CD4-positive, alpha-beta T cell (primary cell): ENCODE measurements around the gene ADAMTS7. TPM values are rescaled to one million over a fixed set of nuclear protein-coding genes. Genes with fewer than 3 reads are reported as not detected.
"Not testable (repeated sequence)": the region's sequence is repeated elsewhere in the genome, so short reads cannot be mapped to it uniquely, and the experiment has no call there.

Experiments used
- ATAC-seq: fragments of 200-7000 bp; cut with Tn5 transposase; one replicate; pipeline ENCODE4 v1.10.0; 2022; ENCODE audit warnings: mild to moderate bottlenecking; ENCODE audit not compliant: poor library complexity
- CTCF ChIA-PET: fragments of 350-600 bp; sonication (Branson Sonifier 250); formaldehyde crosslinking; loops from one replicate; lab custom pipeline; 2021; ENCODE audit warnings: antibody characterized with exemption, inconsistent platforms; lab: Charles Lee
- POLR2A ChIA-PET: fragments of 350-600 bp; sonication (Branson Sonifier 250); formaldehyde crosslinking; loops from one replicate; lab custom pipeline; 2021; ENCODE audit warnings: antibody characterized with exemption, inconsistent platforms; lab: Charles Lee
- DNase-seq, 14 experiments: peaks; one replicate each; pipeline ENCODE4 v3.0.0-alpha.2; 2013 to 2020; ENCODE audit warnings: mixed read lengths in 2 of 14
- H3K27ac ChIP-seq, 2 donors: one replicate each; pipeline versions ENCODE4 v1.5.1 to v1.7.0; 2013; ENCODE audit warnings: low read length in 2 of 2, low read depth in 1 of 2, mild to moderate bottlenecking in 1 of 2
- H3K27me3 ChIP-seq, 2 experiments: 1 replicate in 1 of 2; 2 replicates in 1 of 2; pipeline versions ENCODE4 v1.6.1 to v1.7.0; 2013; ENCODE audit warnings: low read length in 2 of 2, control low read depth in 1 of 2, mild to moderate bottlenecking in 1 of 2, moderate library complexity in 1 of 2; ENCODE audit not compliant: insufficient read depth in 2 of 2, control insufficient read depth in 1 of 2
- H3K36me3 ChIP-seq: one replicate; pipeline ENCODE4 v1.6.1; 2013; ENCODE audit warnings: low read length, control low read depth; ENCODE audit not compliant: insufficient read depth
- H3K4me1 ChIP-seq: one replicate; pipeline ENCODE4 v1.6.1; 2013; ENCODE audit warnings: low read length, control low read depth; ENCODE audit not compliant: insufficient read depth
- H3K4me3 ChIP-seq: one replicate; pipeline ENCODE4 v1.5.1; 2013; ENCODE audit warnings: mild to moderate bottlenecking, low read length, moderate library complexity
- H3K9me3 ChIP-seq, 2 experiments: 1 replicate in 1 of 2; 2 replicates in 1 of 2; pipeline versions ENCODE4 v1.6.1 to v1.7.0; 2013; ENCODE audit warnings: low read length in 2 of 2, mild to moderate bottlenecking in 2 of 2, control low read depth in 1 of 2, moderate library complexity in 1 of 2; ENCODE audit not compliant: control insufficient read depth in 1 of 2, insufficient read depth in 1 of 2
- H3K27ac Mint-ChIP-seq: one replicate; pipeline ENCODE4 v1.8.0; 2020; ENCODE audit warnings: mixed read lengths
- H3K27me3 Mint-ChIP-seq: one replicate; pipeline ENCODE4 v1.8.0; 2021; ENCODE audit warnings: mixed read lengths
- H3K36me3 Mint-ChIP-seq: one replicate; pipeline ENCODE4 v1.8.0; 2021; ENCODE audit warnings: low read depth, mixed read lengths
- H3K4me1 Mint-ChIP-seq: one replicate; pipeline ENCODE4 v1.8.0; 2021; ENCODE audit warnings: low read depth, mixed read lengths
- H3K4me3 Mint-ChIP-seq: one replicate; pipeline ENCODE4 v1.8.0; 2020; ENCODE audit warnings: mild to moderate bottlenecking, mixed read lengths
- H3K9me3 Mint-ChIP-seq: one replicate; pipeline ENCODE4 v1.8.0; 2020; ENCODE audit warnings: mixed read lengths
- CTCF ChIP-seq: fragments of 200-600 bp; IDR thresholded peaks from one replicate; pipeline ENCODE4 v1.8.0; 2022; ENCODE audit warnings: antibody characterized with exemption, mild to moderate bottlenecking
- intact Hi-C, 2 experiments: fragments of 100-400 bp; cut with DNase I in 1 of 2; cut with micrococcal nuclease in 1 of 2; formaldehyde crosslinking; loops; one replicate each; pipeline versions ENCODE4 v1.15.1 to v1.9.0; 2023 to 2025; cut with DNase I, micrococcal nuclease
- total RNA-seq, 174 experiments: library from RNA in 2 of 174; stranded (reverse) in 2 of 174; gene quantifications; one replicate each; pipeline ENCODE4 v1.2.3 and lab custom pipeline; 2021 to 2026

Gene ADAMTS7
- total RNA-seq, 2 experiments from 2014 or later, result 0.11 to 0.30 TPM

GRCh38 chr15:78727561-78727960 is 83.7 kb downstream of the ADAMTS7 start:
- no peak for ATAC-seq

GRCh38 chr15:78726870-78727551 is 84.3 kb downstream of the ADAMTS7 start:
- H3K4me3 Mint-ChIP-seq, result no peak overlapping the region
- Histone ChIP-seq H3K36me3 (no peaks in the 10 kb centered on the region), H3K4me3 (no peak overlapping the region), H3K4me1 (no peaks in the 10 kb centered on the region), H3K9me3 (no peaks in the 10 kb centered on the region), H3K27ac (no peak overlapping the region), H3K27me3 (no peaks in the 10 kb centered on the region)
- ChIA-PET CTCF (no interaction called here), POLR2A (no interaction called here)
- no peaks in the 10 kb centered on the region for H3K9me3 Mint-ChIP-seq
- no peaks in the 10 kb centered on the region for H3K27me3 Mint-ChIP-seq
- no peaks in the 10 kb centered on the region for H3K4me1 Mint-ChIP-seq
- H3K27ac Mint-ChIP-seq, result no peak overlapping the region
- DNase-seq, result peak in 1 of 14 experiments; percentile 38
- intact Hi-C loops, result no loop called here
- no peak for ATAC-seq
- TF ChIP-seq CTCF, result no peak
- no peaks in the 10 kb centered on the region for H3K36me3 Mint-ChIP-seq

More at GRCh38 chr15:78727561-78727960, 83.7 kb downstream of the ADAMTS7 start:
- no peak for TF ChIP-seq CTCF
- intact Hi-C loops, result no loop called here
- Histone ChIP-seq H3K27me3 (no peaks in the 10 kb centered on the region), H3K4me3 (no peak overlapping the region), H3K36me3 (no peaks in the 10 kb centered on the region), H3K4me1 (no peaks in the 10 kb centered on the region), H3K9me3 (no peaks in the 10 kb centered on the region), H3K27ac (no peak overlapping the region)
- no peak for DNase-seq
- POLR2A ChIA-PET, result no interaction called here
- CTCF ChIA-PET, result no interaction called here
- H3K9me3 Mint-ChIP-seq, result no peaks in the 10 kb centered on the region
- no peaks in the 10 kb centered on the region for H3K4me1 Mint-ChIP-seq
- no peak overlapping the region for H3K27ac Mint-ChIP-seq
- H3K4me3 Mint-ChIP-seq, result no peak overlapping the region
- H3K36me3 Mint-ChIP-seq, result no peaks in the 10 kb centered on the region
- no peaks in the 10 kb centered on the region for H3K27me3 Mint-ChIP-seq

- H3K36me3 Mint-ChIP-seq, H3K9me3 ChIP-seq, H3K9me3 Mint-ChIP-seq, CTCF ChIA-PET, H3K27ac ChIP-seq, H3K4me1 ChIP-seq, H3K4me3 Mint-ChIP-seq, DNase-seq, H3K4me1 Mint-ChIP-seq, H3K4me3 ChIP-seq, H3K27ac Mint-ChIP-seq, ATAC-seq, H3K27me3 ChIP-seq, H3K36me3 ChIP-seq, POLR2A ChIA-PET: not testable (repeated sequence)
- intact Hi-C loops, result loop anchor here in 1 of 2 experiments (10.0 kb wide), 1 partner anchor 415 kb away; no protein-coding TSS in a partner anchor
- H3K27me3 Mint-ChIP-seq, result peaks cover 36% of the 10 kb centered on the region
Observed at GRCh38 chr15:78719819-78720450, 91.3 kb downstream of the ADAMTS7 start.
